Mesenteric fat pad (tissue), 1 donor: ENCODE data around the gene SELENOT. TPM values are rescaled to one million over a fixed set of nuclear protein-coding genes. Genes with fewer than 3 reads are reported as not detected.
"Not testable (repeated sequence)": the region's sequence is repeated elsewhere in the genome, so short reads cannot be mapped to it uniquely, and the experiment has no call there.

Experiments used
- DNase-seq: peaks from one replicate; pipeline ENCODE4 v3.0.0-alpha.2; 2020; ENCODE audit warnings: low spot score
- total RNA-seq: library from RNA; stranded (reverse); fragmentation: NEBNext Ultra II Directional; extraction: Animal tissue kit (Norgen Biotek cat#: 25700); gene quantifications from one replicate; pipeline ENCODE4 v1.2.1, GENCODE V29; 2021
- donor health status: DM: yes; HTN: yes; CAD: no.

The SELENOT gene
- total RNA-seq, 1 donor from 2014 or later, result 104 TPM

GRCh38 chr3:150607267-150608065 lies 4.3 kb downstream of the SELENOT start:
- no peak for DNase-seq

GRCh38 chr3:150609988-150610387 lies 6.9 kb downstream of the SELENOT start:
- DNase-seq, result no peak

- no peak for DNase-seq
Observed at GRCh38 chr3:150610785-150611184, 7.7 kb downstream of the SELENOT start.

GRCh38 chr3:150611666-150612065 lies 8.5 kb downstream of the SELENOT start:
- DNase-seq, result no peak

GRCh38 chr3:150612494-150612893 lies 9.4 kb downstream of the SELENOT start:
- DNase-seq, result no peak

- DNase-seq, result no peak
Observed at GRCh38 chr3:150613034-150613433, 9.9 kb downstream of the SELENOT start.

- DNase-seq, result no peak
Observed at GRCh38 chr3:150613709-150614480, 10.8 kb downstream of the SELENOT start.

GRCh38 chr3:150620002-150620689 lies 17.0 kb downstream of the SELENOT start:
- DNase-seq, result no peak

GRCh38 chr3:150622955-150623354 lies 19.8 kb downstream of the SELENOT start:
- not testable (repeated sequence) for DNase-seq

- no peak for DNase-seq
Observed at GRCh38 chr3:150623945-150624344, 20.8 kb downstream of the SELENOT start.

- DNase-seq, result no peak
Observed at GRCh38 chr3:150626148-150626930, 23.2 kb downstream of the SELENOT start.

GRCh38 chr3:150627557-150627956 lies 24.4 kb downstream of the SELENOT start:
- DNase-seq, result no peak

GRCh38 chr3:150631515-150632221 lies 28.5 kb downstream of the SELENOT start:
- DNase-seq, result no peak

GRCh38 chr3:150635076-150635475 lies 32.0 kb downstream of the SELENOT start:
- DNase-seq, result no peak

- DNase-seq, result no peak
Observed at GRCh38 chr3:150635526-150635925, 32.4 kb downstream of the SELENOT start.

GRCh38 chr3:150636258-150636657 lies 33.1 kb downstream of the SELENOT start:
- DNase-seq, result no peak

GRCh38 chr3:150639262-150639661 lies 36.1 kb downstream of the SELENOT start:
- DNase-seq, result no peak

GRCh38 chr3:150640256-150640655 lies 37.1 kb downstream of the SELENOT start:
- no peak for DNase-seq

- no peak for DNase-seq
Observed at GRCh38 chr3:150653110-150653561, 50.0 kb downstream of the SELENOT start.

- no peak for DNase-seq
Observed at GRCh38 chr3:150656316-150656715, 53.2 kb downstream of the SELENOT start.
